Ovary (tissue), 9 donors: ENCODE measurements around the gene USP24. TPM values are rescaled to one million over a fixed set of nuclear protein-coding genes. Genes with fewer than 3 reads are reported as not detected.
A peak's percentile ranks its signal among the peaks of the same experiment; 100 is the strongest.

ENCODE experiments used
- DNase-seq, 5 donors: peaks; one replicate each; pipeline ENCODE4 v3.0.0-alpha.2; 2019 to 2020
- H3K27ac ChIP-seq, 2 donors: fragments of 200-600 bp; one replicate each; pipeline versions ENCODE4 v1.5.1 to v1.8.0; 2019 to 2022
- H3K27me3 ChIP-seq: fragments of 200-600 bp; one replicate; pipeline ENCODE4 v1.8.0; 2022
- H3K36me3 ChIP-seq: fragments of 200-600 bp; sonication (generic); one replicate; pipeline ENCODE4 v1.5.1; 2019
- H3K4me1 ChIP-seq: one replicate; pipeline ENCODE4 v1.8.1; 2013; ENCODE audit warnings: mild to moderate bottlenecking, moderate library complexity; ENCODE audit not compliant: insufficient read depth
- H3K4me3 ChIP-seq: fragments of 200-600 bp; sonication (generic); one replicate; pipeline ENCODE4 v1.5.1; 2017
- H3K9me3 ChIP-seq, 2 donors: fragments of 200-600 bp in 1 of 2; sonication (generic) in 1 of 2; one replicate each; pipeline versions ENCODE4 v1.5.1 to v1.8.1; 2013 to 2019; ENCODE audit warnings: mild to moderate bottlenecking in 1 of 2, moderate library complexity in 1 of 2
- CTCF ChIP-seq, 3 donors: fragments of 450-650 bp in 2 of 3; fragments of 200-600 bp in 1 of 3; IDR thresholded peaks; one replicate each; pipeline versions ENCODE4 v1.5.1 to v1.8.0; 2016 to 2022; ENCODE audit warnings: antibody characterized with exemption in 3 of 3, mild to moderate bottlenecking in 1 of 3
- EP300 ChIP-seq: sonication (generic); formaldehyde crosslinking; IDR thresholded peaks from one replicate; pipeline ENCODE4 v1.6.1; 2017; ENCODE audit warnings: antibody characterized with exemption
- POLR2A ChIP-seq: fragments of 450-650 bp; IDR thresholded peaks from one replicate; pipeline ENCODE4 v1.6.1; 2017; ENCODE audit warnings: antibody characterized with exemption, mild to moderate bottlenecking, moderate library complexity
- WGBS, 3 donors: extraction: QIAGEN DNeasy Blood & Tissue Kit in 1 of 3; methylation state at CpG; one replicate each; pipeline versions ENCODE4 v1.1.5 to v1.1.7; 2013 to 2017; 5-methylcytosine and 5-hydroxymethylcytosine counted together
- intact Hi-C, 4 donors: fragments of 100-400 bp; cut with DNase I; formaldehyde crosslinking; loops; one replicate each; pipeline versions ENCODE4 v1.11.0 to v1.15.1; 2022 to 2023
- polyA plus RNA-seq, 2 donors: library from polyadenylated mRNA; stranded (reverse); fragments of 200-250 nt in 1 of 2; fragments of 350-450 nt in 1 of 2; fragmentation: Illumina TruSeq in 1 of 2; extraction: RNeasy Lipid Tissue Mini Kit (QIAGEN cat#74804) in 1 of 2; gene quantifications; one replicate each; pipeline ENCODE4 v1.2.3, GENCODE V29; 2013 to 2014
- total RNA-seq, 7 donors: library from RNA; depleted of rRNA in 2 of 7; stranded (reverse); fragments of >200 nt in 2 of 7; fragmentation: NEBNext Ultra II Directional in 3 of 7; extraction: Animal tissue kit (Norgen Biotek cat#: 25700) in 3 of 7; gene quantifications; one replicate each; pipeline versions ENCODE4 v1.1.0 to v1.2.4, GENCODE V29; 2016 to 2023
- donor health status: DM: no; HTN: no; CAD: no; lungs with moderate emphysema.
- donor health status: DM: no; HTN: no; CAD: no.
- donor health status: Bipolar disorder and iron deficiency.
- donor health status: DM: yes; HTN: yes; CAD: no.
- donor health status: DM: no; HTN: no; CAD: no.
- donor health status: DM: yes; HTN: yes; CAD: no.

USP24 gene
- total and polyA plus RNA-seq, 9 donors, result 11.5 to 51.4 (median 33.5) TPM

DNA sequence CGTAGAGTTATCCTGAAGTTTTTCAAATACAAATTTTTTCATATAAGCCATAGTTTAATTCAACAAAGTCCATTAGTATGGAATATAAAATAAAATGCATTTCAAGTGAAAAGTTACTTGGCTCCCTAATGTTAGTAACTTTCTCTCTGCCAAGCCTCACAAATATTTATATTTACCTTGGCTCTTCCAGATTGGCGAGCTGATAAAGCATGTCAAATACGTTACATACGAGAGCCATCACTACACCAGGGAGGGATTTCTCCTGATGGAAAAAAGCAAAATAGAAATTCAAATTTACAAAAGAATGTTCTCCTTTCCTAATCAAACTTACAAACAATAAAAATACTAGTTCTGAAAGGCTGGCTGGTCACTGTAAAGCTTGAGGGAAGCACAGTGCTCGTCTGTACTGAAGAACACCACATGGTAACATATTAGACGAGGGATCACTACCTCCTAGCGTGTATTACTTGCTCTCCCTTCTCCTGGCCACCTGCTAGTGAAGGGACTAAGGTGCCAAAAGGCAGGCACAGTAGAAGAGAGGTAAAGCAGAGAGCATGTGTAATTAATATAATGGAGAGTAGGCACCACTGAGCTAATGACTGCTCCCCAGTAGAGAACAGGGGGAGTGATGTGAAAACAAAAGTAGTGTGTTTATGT, 80.9 kb downstream of the USP24 start:
- TF ChIP-seq EP300, result no peak
- no peak for TF ChIP-seq POLR2A
- TF ChIP-seq CTCF (IDR thresholded peaks at IDR 0.05), result no peak
- no peak for DNase-seq
- H3K4me3 ChIP-seq, result no peak overlapping the region
- no peaks in the 10 kb centered on the region for H3K4me1 ChIP-seq
- intact Hi-C loops, result loop anchor here in 1 of 4 donors (10.0 kb wide), 1 partner anchor 1461 kb away; no protein-coding TSS in a partner anchor
- no peak overlapping the region for H3K27ac ChIP-seq
- no peaks in the 10 kb centered on the region for H3K27me3 ChIP-seq
- no peaks in the 10 kb centered on the region for H3K36me3 ChIP-seq
- WGBS, 3 donors, result 92 to 94% (median 92%) methylated on average over 7 of the region's 7 CpGs
- H3K9me3 ChIP-seq, result no peaks in the 10 kb centered on the region

- Histone ChIP-seq H3K27ac (no peak overlapping the region), H3K27me3 (no peaks in the 10 kb centered on the region), H3K9me3 (no peaks in the 10 kb centered on the region), H3K4me3 (no peak overlapping the region), H3K4me1 (no peaks in the 10 kb centered on the region), H3K36me3 (no peaks in the 10 kb centered on the region)
- TF ChIP-seq POLR2A, result no peak
- TF ChIP-seq EP300, result no peak
- TF ChIP-seq CTCF (IDR thresholded peaks at IDR 0.05), result no peak
- no peak for DNase-seq
- intact Hi-C loops, result loop anchor here in 1 of 4 donors (10.0 kb wide), 1 partner anchor 1463 kb away; no protein-coding TSS in a partner anchor
- 74 to 82% (median 80%) methylated on average over 2 of the region's 2 CpGs for WGBS, 3 donors
Observed at GRCh38 chr1:55131801-55132200, 83.4 kb downstream of the USP24 start.

- Histone ChIP-seq H3K4me3 (no peak overlapping the region), H3K4me1 (no peaks in the 10 kb centered on the region), H3K27ac (no peak overlapping the region), H3K9me3 (no peaks in the 10 kb centered on the region), H3K36me3 (no peaks in the 10 kb centered on the region), H3K27me3 (no peaks in the 10 kb centered on the region)
- intact Hi-C loops, result loop anchor here in 1 of 4 donors (10.0 kb wide), 1 partner anchor 1464 kb away; no protein-coding TSS in a partner anchor
- DNase-seq, result no peak
- WGBS, 3 donors, result 26 to 49% (median 28%) methylated on average over 2 of the region's 2 CpGs
- TF ChIP-seq EP300 (no peak), POLR2A (no peak), CTCF (IDR thresholded peaks at IDR 0.05) (no peak)
Observed at GRCh38 chr1:55131218-55131617, 83.9 kb downstream of the USP24 start.

- no peak overlapping the region for H3K4me3 ChIP-seq
- no peaks in the 10 kb centered on the region for H3K27me3 ChIP-seq
- intact Hi-C loops, result no loop called here
- H3K4me1 ChIP-seq, result no peaks in the 10 kb centered on the region
- H3K27ac ChIP-seq, result no peak overlapping the region
- H3K36me3 ChIP-seq, result no peaks in the 10 kb centered on the region
- 64 to 67% (median 65%) methylated on average over 4 of the region's 4 CpGs for WGBS, 3 donors
- DNase-seq, result peak in 1 of 5 donors; percentile 24
- TF ChIP-seq CTCF (IDR thresholded peaks at IDR 0.05) (no peak), EP300 (no peak), POLR2A (no peak)
- H3K9me3 ChIP-seq, result no peaks in the 10 kb centered on the region
Observed at GRCh38 chr1:55129194-55129728, 85.9 kb downstream of the USP24 start.
